HCT116 (cell line): ENCODE measurements around the gene EIF2D. TPM values are rescaled to one million over a fixed set of nuclear protein-coding genes. Genes with fewer than 3 reads are reported as not detected.

Experiments
- ATAC-seq: fragments of 200-7000 bp; cut with Tn5 transposase; 2 replicates; pipeline ENCODE4 v1.9.1; 2020; ENCODE audit warnings: mild to moderate bottlenecking, moderate library complexity
- BruUV-seq: library from RNA; stranded (reverse); fragments of 400-500 nt; replicated peaks from 2 replicates; lab custom pipeline; 2021; lab: Mats Ljungman, UMichigan
- CTCF ChIA-PET: fragments of 300-600 bp; sonication (Branson Sonifier 250); formaldehyde crosslinking; loops from one replicate; lab custom pipeline; 2021; ENCODE audit warnings: antibody characterized with exemption; lab: Charles Lee
- POLR2A ChIA-PET: fragments of 300-600, 350-600 bp; sonication (Branson Sonifier 250); formaldehyde crosslinking; loops from one replicate; lab custom pipeline; 2021; ENCODE audit warnings: antibody characterized with exemption; lab: Charles Lee
- RAD21 ChIA-PET, 2 experiments: fragments of 300-600 bp; sonication (Branson Sonifier 250); formaldehyde crosslinking; loops; one replicate each; lab custom pipeline; 2023; ENCODE audit warnings: low total read pairs in 2 of 2; ENCODE audit not compliant: uncharacterized antibody in 2 of 2, unreplicated experiment in 2 of 2, low non-redundant PET in 1 of 2; lab: Charles Lee
- DNase-seq: peaks from one replicate; pipeline ENCODE4 v3.0.0-alpha.2; 2010; ENCODE audit warnings: low read depth, low spot score
- H2AFZ ChIP-seq: fragments of 200-600 bp; shearing (Covaris generic), sonication (generic); 2 replicates; pipeline ENCODE4 v1.6.1; 2017; ENCODE audit warnings: low read depth, mixed run types, mixed read lengths, antibody characterized with exemption, low read length; ENCODE audit not compliant: poor library complexity, severe bottlenecking
- H3K27ac ChIP-seq: 2 replicates; pipeline ENCODE4 v1.5.1; 2012; ENCODE audit warnings: low read depth, low read length
- H3K27me3 ChIP-seq: fragments of 200-600 bp; sonication (generic); 2 replicates; pipeline ENCODE4 v1.6.1; 2016; ENCODE audit warnings: mixed run types, low read length, mixed read lengths; ENCODE audit not compliant: insufficient read depth
- H3K36me3 ChIP-seq, 2 experiments: fragments of 200-500 bp in 1 of 2; fragments of 200-600 bp in 1 of 2; sonication (Bioruptor generic) in 1 of 2; sonication (generic) in 1 of 2; 2 replicates each; pipeline versions ENCODE4 v1.5.1 to v1.6.1; 2014 to 2016; ENCODE audit warnings: low read length in 2 of 2, inconsistent platforms in 1 of 2, mixed read lengths in 1 of 2, mixed run types in 1 of 2; ENCODE audit not compliant: insufficient read depth in 2 of 2, control insufficient read depth in 1 of 2
- H3K4me1 ChIP-seq, 2 experiments: fragments of 200-600 bp in 1 of 2; sonication (generic) in 1 of 2; 2 replicates each; pipeline versions ENCODE4 v1.5.1 to v1.6.1; 2012 to 2017; ENCODE audit warnings: low read length in 2 of 2, inconsistent platforms in 1 of 2, mild to moderate bottlenecking in 1 of 2, mixed read lengths in 1 of 2, mixed run types in 1 of 2, moderate library complexity in 1 of 2; ENCODE audit not compliant: insufficient read depth in 2 of 2, control insufficient read depth in 1 of 2
- H3K4me2 ChIP-seq: fragments of 200-600 bp; sonication (generic); 2 replicates; pipeline ENCODE4 v1.6.1; 2017; ENCODE audit warnings: mixed run types, low read length, mixed read lengths
- H3K4me3 ChIP-seq, 2 experiments: fragments of 200-600 bp in 1 of 2; sonication (generic) in 1 of 2; replicated peaks in 1 of 2; 2 replicates each; pipeline ENCODE4 v1.5.1; 2011 to 2016; ENCODE audit warnings: low read length in 2 of 2, control low read depth in 1 of 2, low read depth in 1 of 2, mild to moderate bottlenecking in 1 of 2, mixed read lengths in 1 of 2, mixed run types in 1 of 2
- H3K79me2 ChIP-seq: fragments of 200-600 bp; sonication (generic); 2 replicates; pipeline ENCODE4 v1.6.1; 2017; ENCODE audit warnings: mild to moderate bottlenecking, mixed run types, low read length, moderate library complexity, mixed read lengths; ENCODE audit not compliant: insufficient read depth
- H3K9ac ChIP-seq: fragments of 200-600 bp; sonication (generic); 2 replicates; pipeline ENCODE4 v1.6.1; 2016; ENCODE audit warnings: low read length, mixed read lengths
- H3K9me2 ChIP-seq: fragments of 200-600 bp; sonication (generic), shearing (Covaris generic); 2 replicates; pipeline ENCODE4 v1.6.1; 2017; ENCODE audit warnings: mixed run types, mild to moderate bottlenecking, moderate library complexity; ENCODE audit not compliant: insufficient read depth
- H3K9me3 ChIP-seq, 2 experiments: fragments of 200-500 bp in 1 of 2; fragments of 200-600 bp in 1 of 2; sonication (Bioruptor generic) in 1 of 2; sonication (generic) in 1 of 2; 2 replicates each; pipeline ENCODE4 v1.6.1; 2014 to 2017; ENCODE audit warnings: low read length in 2 of 2, mixed read lengths in 2 of 2, inconsistent platforms in 1 of 2, low read depth in 1 of 2, mild to moderate bottlenecking in 1 of 2, mixed run types in 1 of 2, moderate library complexity in 1 of 2; ENCODE audit not compliant: control insufficient read depth in 1 of 2, insufficient read depth in 1 of 2
- H4K20me1 ChIP-seq: fragments of 200-600 bp; sonication (generic), shearing (Covaris generic); 2 replicates; pipeline ENCODE4 v1.6.1; 2017; ENCODE audit warnings: mixed run types, mild to moderate bottlenecking, moderate library complexity; ENCODE audit not compliant: insufficient read depth
- ATF3 ChIP-seq: IDR thresholded peaks from 2 replicates; pipeline ENCODE4 v1.6.1; 2012
- CBX3 ChIP-seq: IDR thresholded peaks from 2 replicates; pipeline ENCODE4 v1.6.1; 2012; ENCODE audit warnings: low read depth
- CTCF ChIP-seq, 3 experiments: fragments of 200-600 bp in 1 of 3; sonication (generic) in 1 of 3; IDR thresholded peaks in 2 of 3; conservative IDR thresholded peaks in 1 of 3; 2 replicates each; pipeline ENCODE4 v1.5.1; 2012 to 2017; ENCODE audit warnings: low read depth in 2 of 3, low read length in 2 of 3, antibody characterized with exemption in 1 of 3, borderline replicate concordance in 1 of 3, control low read depth in 1 of 3, mild to moderate bottlenecking in 1 of 3, mixed read lengths in 1 of 3, mixed run types in 1 of 3, moderate library complexity in 1 of 3; ENCODE audit not compliant: insufficient read depth in 1 of 3
- EGR1 ChIP-seq: IDR thresholded peaks from 2 replicates; pipeline ENCODE4 v1.6.1; 2012; ENCODE audit warnings: low read depth
- ELF1 ChIP-seq: IDR thresholded peaks from 2 replicates; pipeline ENCODE4 v1.6.1; 2012; ENCODE audit warnings: low read depth, borderline replicate concordance
- FOSL1 ChIP-seq: IDR thresholded peaks from 2 replicates; pipeline ENCODE4 v1.6.1; 2012; ENCODE audit warnings: low read depth
- MAX ChIP-seq: IDR thresholded peaks from 2 replicates; pipeline ENCODE4 v1.6.1; 2012
- POLR2A ChIP-seq: IDR thresholded peaks from 2 replicates; pipeline ENCODE4 v1.7.0; 2011; ENCODE audit warnings: borderline replicate concordance; ENCODE audit not compliant: insufficient read depth, insufficient read length; ENCODE audit errors: extremely low read depth
- POLR2AphosphoS5 ChIP-seq: IDR thresholded peaks from 2 replicates; pipeline ENCODE4 v1.6.1; 2011; ENCODE audit warnings: mild to moderate bottlenecking, low read depth, low read length, moderate library complexity
- SIN3A ChIP-seq: IDR thresholded peaks from 2 replicates; pipeline ENCODE4 v1.6.1; 2012; ENCODE audit warnings: low read depth
- TCF7L2 ChIP-seq: IDR thresholded peaks from 2 replicates; pipeline ENCODE4 v1.7.0; 2011; ENCODE audit warnings: borderline replicate concordance, inconsistent platforms; ENCODE audit not compliant: insufficient read depth, insufficient read length; ENCODE audit errors: extremely low read depth
- ZFX ChIP-seq: fragments of 450-650 bp; IDR thresholded peaks from 2 replicates; pipeline ENCODE4 v1.6.1; 2017
- ZNF274 ChIP-seq: fragments of 200-500 bp; sonication (Bioruptor generic); IDR thresholded peaks from 2 replicates; pipeline ENCODE4 v1.6.1; 2014; ENCODE audit warnings: mild to moderate bottlenecking, low read depth, low read length, inconsistent platforms
- intact Hi-C: fragments of 100-400 bp; cut with micrococcal nuclease; formaldehyde crosslinking; loops from 2 replicates; pipeline ENCODE4 v1.10.0; 2022
- total RNA-seq: library from RNA; stranded (reverse); gene quantifications from one replicate; pipeline ENCODE4 v1.2.1, GENCODE V29; 2021; ENCODE audit not compliant: unreplicated experiment

EIF2D gene
- total RNA-seq, 1 experiment from 2014 or later, result 54.8 TPM

DNA sequence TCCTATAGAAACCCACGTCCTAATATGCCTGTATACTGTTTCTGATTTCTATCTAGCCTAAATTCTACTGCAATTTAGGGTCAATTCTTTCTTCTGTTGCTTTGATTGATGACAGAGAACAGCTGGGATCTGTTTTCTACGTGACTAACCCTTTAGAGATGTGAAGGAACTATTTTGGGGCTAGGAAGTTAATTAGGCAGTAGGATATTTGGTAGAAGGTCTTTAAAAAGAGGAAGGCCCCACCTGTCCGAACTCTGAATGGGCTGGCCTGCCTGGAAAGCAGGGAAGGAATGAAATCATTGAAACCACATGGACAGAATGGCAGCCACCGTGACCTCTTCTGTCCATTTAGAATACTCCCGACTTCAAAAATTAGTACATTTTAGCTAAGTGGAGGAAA is 21.0 kb downstream of the EIF2D start:
- Histone ChIP-seq H3K79me2 (no peaks in the 10 kb centered on the region), H3K4me2 (no peak overlapping the region), H3K9me3 (no peaks in the 10 kb centered on the region), H4K20me1 (no peaks in the 10 kb centered on the region), H3K9ac (no peak overlapping the region)
- BruUV-seq, result no TSS peak
- ChIA-PET CTCF (interaction anchor here (1.9 to 3.1 kb wide), 2 partner anchors 8 to 101 kb away, joined by 5 to 10 read pairs; no protein-coding TSS in a partner anchor), POLR2A (no interaction called here)
- TF ChIP-seq MAX, result no peak
- TF ChIP-seq ATF3, result no peak
- no peak for TF ChIP-seq FOSL1
- no peak for TF ChIP-seq EGR1
- no peak for TF ChIP-seq ZFX
- TF ChIP-seq POLR2AphosphoS5, result no peak
- TF ChIP-seq CTCF (IDR thresholded peaks at IDR 0.05 in 2 of 3, conservative IDR thresholded peaks at IDR 0.05 in 1 of 3; ENCODE audit: borderline replicate concordance in 1 of 3, insufficient read depth in 1 of 3, low read depth in 2 of 3, low read length in 2 of 3), result no peak
- no peak for TF ChIP-seq POLR2A
- TF ChIP-seq ZNF274, result no peak
- no peak for TF ChIP-seq SIN3A
- no peak for TF ChIP-seq ELF1
- TF ChIP-seq TCF7L2, result no peak
- TF ChIP-seq CBX3, result no peak
- TF ChIP-seq, all 23 proteins: peak for 0
- ATAC-seq (no peak), DNase-seq (no peak)
- Histone ChIP-seq H3K36me3 (peaks cover 18 to 27% of the 10 kb centered on the region in 2 experiments; a peak in 3 of 4 replicates), H3K4me3 (no peak overlapping the region), H3K4me1 (peaks cover 4 to 20% of the 10 kb centered on the region in 2 experiments; a peak in 3 of 4 replicates), H3K9me2 (no peaks in the 10 kb centered on the region), H3K27me3 (no peaks in the 10 kb centered on the region), H2AFZ (no peak overlapping the region), H3K27ac (no peak overlapping the region)
- intact Hi-C loops, result no loop called here
- RAD21 ChIA-PET, result no interaction called here
